HepG2 (cell line): ENCODE results near the gene SEPTIN3. TPM values are rescaled to one million over a fixed set of nuclear protein-coding genes. Genes with fewer than 3 reads are reported as not detected.

Experiments
- ATAC-seq: fragments of 200-7000 bp; cut with Tn5 transposase; 3 replicates; pipeline ENCODE4 v1.9.1; 2020; ENCODE audit warnings: mild to moderate bottlenecking, moderate library complexity
- BruUV-seq: library from RNA; stranded (reverse); fragments of 400-500 nt; replicated peaks from 2 replicates; lab custom pipeline; 2021; lab: Mats Ljungman, UMichigan
- CTCF ChIA-PET: fragments of 300-600 bp; formaldehyde crosslinking; extraction: SDS; loops from one replicate; lab custom pipeline; 2021; ENCODE audit warnings: low total read pairs, inconsistent platforms, low intra/inter-chr PET ratio; lab: Yijun Ruan, JAX
- POLR2A ChIA-PET: fragments of 350-600 bp; sonication (Branson Sonifier 250); formaldehyde crosslinking; loops from one replicate; lab custom pipeline; 2020; ENCODE audit warnings: antibody characterized with exemption, inconsistent platforms; lab: Yijun Ruan, JAX
- DNase-seq: peaks from one replicate; pipeline ENCODE4 v3.0.0-alpha.2; 2015; ENCODE audit warnings: low spot score
- FAIRE-seq: peaks from 3 replicates; lab custom pipeline; 2011; peaks lifted over from hg19 to GRCh38; lab: Jason Lieb, UNC
- H2AFZ ChIP-seq: one replicate; pipeline ENCODE4 v1.6.1; 2011; ENCODE audit warnings: low read length, inconsistent platforms
- H3K27ac ChIP-seq: fragments of 300-600 bp; 3 replicates; pipeline ENCODE4 v1.8.0; 2011; ENCODE audit warnings: mixed run types, mild to moderate bottlenecking, mixed read lengths, low read length, inconsistent platforms; ENCODE audit not compliant: insufficient read depth; ENCODE audit errors: extremely low read length
- H3K27me3 ChIP-seq, 2 experiments: fragments of 200-600 bp in 1 of 2; 2 replicates in 1 of 2; 3 replicates in 1 of 2; pipeline versions ENCODE4 v1.6.0 to v1.8.0; 2011; ENCODE audit warnings: low read length in 2 of 2, mild to moderate bottlenecking in 2 of 2, moderate library complexity in 2 of 2, inconsistent platforms in 1 of 2; ENCODE audit not compliant: insufficient read depth in 2 of 2, control insufficient read depth in 1 of 2
- H3K36me3 ChIP-seq, 2 experiments: fragments of 200-600 bp in 1 of 2; replicated peaks in 1 of 2; 2 replicates in 1 of 2; 3 replicates in 1 of 2; pipeline versions ENCODE4 v1.5.1 to v1.8.0; 2011; ENCODE audit warnings: low read length in 2 of 2, inconsistent platforms in 1 of 2; ENCODE audit not compliant: insufficient read depth in 2 of 2, control insufficient read depth in 1 of 2
- H3K4me1 ChIP-seq: 2 replicates; pipeline ENCODE4 v1.5.1; 2012; ENCODE audit warnings: low read length, inconsistent platforms; ENCODE audit not compliant: insufficient read depth
- H3K4me2 ChIP-seq: 2 replicates; pipeline ENCODE4 v1.6.0; 2011; ENCODE audit warnings: low read depth, low read length, inconsistent platforms
- H3K4me3 ChIP-seq, 3 experiments: fragments of 200-600 bp in 1 of 3; sonication (generic), shearing (Covaris generic) in 1 of 3; replicated peaks in 1 of 3; 2 replicates each; pipeline ENCODE4 v1.5.1; 2011 to 2016; ENCODE audit warnings: low read length in 3 of 3, inconsistent platforms in 2 of 3, low read depth in 2 of 3, mild to moderate bottlenecking in 2 of 3, control low read depth in 1 of 3, mixed read lengths in 1 of 3; ENCODE audit not compliant: insufficient read depth in 1 of 3
- H3K79me2 ChIP-seq: one replicate; pipeline ENCODE4 v1.6.1; 2011; ENCODE audit warnings: low read length, inconsistent platforms; ENCODE audit not compliant: insufficient read depth
- H3K9ac ChIP-seq: 2 replicates; pipeline ENCODE4 v1.6.0; 2011; ENCODE audit warnings: mild to moderate bottlenecking, low read depth, low read length, inconsistent platforms; ENCODE audit not compliant: insufficient read depth
- H3K9me3 ChIP-seq: 2 replicates; pipeline ENCODE4 v1.5.1; 2012; ENCODE audit warnings: mild to moderate bottlenecking, low read length
- H4K20me1 ChIP-seq: 2 replicates; pipeline ENCODE4 v1.6.0; 2011; ENCODE audit warnings: inconsistent platforms, mild to moderate bottlenecking, low read length, moderate library complexity; ENCODE audit not compliant: insufficient read depth
- GABPB1 ChIP-seq: IDR thresholded peaks from 2 replicates; pipeline ENCODE4 v1.6.1; 2016; ENCODE audit warnings: mild to moderate bottlenecking, missing genetic modification reagents, moderate library complexity, missing compliant biosample characterization
- GLI4 ChIP-seq: sonication (generic); formaldehyde crosslinking; IDR thresholded peaks from 2 replicates; pipeline ENCODE4 v1.5.1; 2020; ENCODE audit warnings: missing genetic modification reagents, mild to moderate bottlenecking, moderate library complexity, borderline replicate concordance
- NFKBIZ ChIP-seq: IDR thresholded peaks from 2 replicates; pipeline ENCODE4 v1.6.1; 2018; ENCODE audit warnings: missing genetic modification reagents, missing compliant biosample characterization
- NONO ChIP-seq, 2 experiments: fragments of 450-650 bp in 1 of 2; sonication (generic) in 1 of 2; formaldehyde crosslinking in 1 of 2; IDR thresholded peaks in 1 of 2; conservative IDR thresholded peaks in 1 of 2; 2 replicates each; pipeline versions ENCODE4 v1.6.1 to v1.8.0; 2017 to 2022; ENCODE audit warnings: mild to moderate bottlenecking in 1 of 2, missing genetic modification reagents in 1 of 2, moderate library complexity in 1 of 2
- SP4 ChIP-seq: sonication (generic); formaldehyde crosslinking; IDR thresholded peaks from 2 replicates; pipeline ENCODE4 v1.8.1; 2023; ENCODE audit warnings: mild to moderate bottlenecking, missing genetic modification reagents
- STAT5B ChIP-seq: sonication (generic); formaldehyde crosslinking; IDR thresholded peaks from 2 replicates; pipeline ENCODE4 v1.4.0; 2020; ENCODE audit warnings: missing genetic modification reagents
- ZNF510 ChIP-seq: sonication (generic); formaldehyde crosslinking; IDR thresholded peaks from 2 replicates; pipeline ENCODE4 v1.4.0; 2020; ENCODE audit warnings: low read depth, mild to moderate bottlenecking, missing genetic modification reagents
- ZNF547 ChIP-seq: sonication (generic); formaldehyde crosslinking; IDR thresholded peaks from 2 replicates; pipeline ENCODE4 v1.5.1; 2020; ENCODE audit warnings: mild to moderate bottlenecking, missing genetic modification reagents
- ZNF660 ChIP-seq: sonication (generic); formaldehyde crosslinking; IDR thresholded peaks from 2 replicates; pipeline ENCODE4 v1.5.1; 2020; ENCODE audit warnings: mild to moderate bottlenecking, low read depth, missing genetic modification reagents, borderline replicate concordance
- ZNF678 ChIP-seq: sonication (generic); formaldehyde crosslinking; IDR thresholded peaks from 2 replicates; pipeline ENCODE4 v1.4.0; 2020; ENCODE audit warnings: mild to moderate bottlenecking, missing genetic modification reagents
- WGBS: methylation state at CpG from one replicate; pipeline ENCODE4 v1.1.6; 2017; ENCODE audit warnings: low lambda C conversion rate; 5-methylcytosine and 5-hydroxymethylcytosine counted together
- in situ Hi-C: cut with HindIII; loops from 2 replicates; pipeline ENCODE4 v1.10.0; 2017; ENCODE audit warnings: low pct_unique_long_range_greater_than_20kb; ENCODE audit not compliant: extremely low pct_ligation_motif_present
- intact Hi-C: fragments of 100-400 bp; cut with micrococcal nuclease; formaldehyde crosslinking; loops from one replicate; pipeline ENCODE4 v1.10.0; 2022; ENCODE audit not compliant: unreplicated experiment
- polyA plus RNA-seq, 8 experiments: library from polyadenylated mRNA; depleted of rRNA in 3 of 8; stranded (reverse) in 7 of 8; unstranded in 1 of 8; fragments of >200 nt; fragmentation: Illumina TruSeq in 4 of 8; extraction: Trizol in 4 of 8; gene quantifications; 2 replicates each; pipeline versions ENCODE4 v1.2.1 to v1.2.3, GENCODE V29; 2011 to 2016; ENCODE audit warnings: low read depth in 4 of 8, missing spikeins in 1 of 8, mixed read lengths in 1 of 8; ENCODE audit not compliant: insufficient read depth in 1 of 8
- total RNA-seq, 5 experiments: library from RNA; depleted of rRNA; stranded (reverse); fragments of >200 nt; fragmentation: Illumina TruSeq; extraction: Trizol; gene quantifications; 2 replicates each; pipeline ENCODE4 v1.2.3, GENCODE V29; 2016; ENCODE audit warnings: low read depth in 1 of 5
- TF ChIP-seq, protein P1 (sequence below): sonication (generic); formaldehyde crosslinking; IDR thresholded peaks from 2 replicates; pipeline ENCODE4 v1.4.0; 2020; ENCODE audit warnings: mild to moderate bottlenecking, low read depth, missing genetic modification reagents
- TF ChIP-seq, protein P2 (sequence below): sonication (generic); formaldehyde crosslinking; IDR thresholded peaks from 2 replicates; pipeline ENCODE4 v1.4.0; 2020; ENCODE audit warnings: missing genetic modification reagents, low read depth, mild to moderate bottlenecking, borderline replicate concordance
- TF ChIP-seq, protein P3 (sequence below): sonication (generic); formaldehyde crosslinking; IDR thresholded peaks from 2 replicates; pipeline ENCODE4 v1.5.1; 2020; ENCODE audit warnings: missing genetic modification reagents, mild to moderate bottlenecking, borderline replicate concordance

Gene SEPTIN3
- total and polyA plus RNA-seq, 2 of the 13 experiments (the other 11 are each of a cell fraction or from before 2014, with no cell fraction given), result 0.04 TPM; not detected in 1

DNA sequence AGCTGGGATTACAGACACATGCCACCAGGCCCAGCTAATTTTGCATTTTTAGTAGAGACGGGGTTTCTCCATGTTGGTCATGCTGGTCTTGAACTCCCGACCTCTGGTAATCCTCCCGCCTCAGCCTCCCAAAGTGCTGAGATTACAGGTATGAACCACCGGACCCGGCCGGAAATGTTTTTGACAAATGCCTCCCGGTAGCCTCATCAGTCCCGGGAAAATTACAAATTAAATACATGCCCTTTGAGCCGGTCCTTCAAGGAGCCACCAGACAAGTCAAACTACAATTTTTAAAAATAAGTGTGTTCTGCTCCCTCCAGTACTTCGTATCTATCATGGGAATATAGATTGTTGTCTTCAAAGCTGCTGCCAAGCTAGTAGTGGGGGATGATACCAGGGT lies 46.9 kb downstream of the SEPTIN3 start:
- peaks cover 2 to 28% of the 10 kb centered on the region in 2 experiments; a peak in 2 of 5 replicates for H3K27me3 ChIP-seq
- ChIA-PET POLR2A (no interaction called here), CTCF (no interaction called here)
- no TSS peak for BruUV-seq
- FAIRE-seq (no peak), DNase-seq (no peak), ATAC-seq (no peak)
- intact Hi-C loops, result no loop called here
- 11% methylated on average over 10 of the region's 10 CpGs for WGBS
- H3K4me1 ChIP-seq, result no peaks in the 10 kb centered on the region
- no peak overlapping the region for H3K4me3 ChIP-seq
- H3K9me3 ChIP-seq, result no peaks in the 10 kb centered on the region
- H3K79me2 ChIP-seq, result no peaks in the 10 kb centered on the region
- H3K4me2 ChIP-seq, result no peak overlapping the region
- TF ChIP-seq GABPB1 (CRISPR knock-in tag) (no peak), GLI4 (CRISPR knock-in tag) (no peak), NONO (IDR thresholded peaks at IDR 0.05) (no peak), NONO (CRISPR knock-in tag; conservative IDR thresholded peaks at IDR 0.05) (no peak), ZNF660 (CRISPR knock-in tag) (no peak), STAT5B (CRISPR knock-in tag) (no peak)
- TF ChIP-seq, protein P1, sequence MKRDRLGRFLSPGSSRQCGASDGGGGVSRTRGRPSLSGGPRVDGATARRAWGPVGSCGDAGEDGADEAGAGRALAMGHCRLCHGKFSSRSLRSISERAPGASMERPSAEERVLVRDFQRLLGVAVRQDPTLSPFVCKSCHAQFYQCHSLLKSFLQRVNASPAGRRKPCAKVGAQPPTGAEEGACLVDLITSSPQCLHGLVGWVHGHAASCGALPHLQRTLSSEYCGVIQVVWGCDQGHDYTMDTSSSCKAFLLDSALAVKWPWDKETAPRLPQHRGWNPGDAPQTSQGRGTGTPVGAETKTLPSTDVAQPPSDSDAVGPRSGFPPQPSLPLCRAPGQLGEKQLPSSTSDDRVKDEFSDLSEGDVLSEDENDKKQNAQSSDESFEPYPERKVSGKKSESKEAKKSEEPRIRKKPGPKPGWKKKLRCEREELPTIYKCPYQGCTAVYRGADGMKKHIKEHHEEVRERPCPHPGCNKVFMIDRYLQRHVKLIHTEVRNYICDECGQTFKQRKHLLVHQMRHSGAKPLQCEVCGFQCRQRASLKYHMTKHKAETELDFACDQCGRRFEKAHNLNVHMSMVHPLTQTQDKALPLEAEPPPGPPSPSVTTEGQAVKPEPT (CRISPR knock-in tag), result no peak
- no peaks in the 10 kb centered on the region for H3K36me3 ChIP-seq
- H2AFZ ChIP-seq, result no peak overlapping the region
- H4K20me1 ChIP-seq, result no peaks in the 10 kb centered on the region
- no peak overlapping the region for H3K9ac ChIP-seq
- in situ Hi-C loops, result no loop called here
- no peak overlapping the region for H3K27ac ChIP-seq

DNA sequence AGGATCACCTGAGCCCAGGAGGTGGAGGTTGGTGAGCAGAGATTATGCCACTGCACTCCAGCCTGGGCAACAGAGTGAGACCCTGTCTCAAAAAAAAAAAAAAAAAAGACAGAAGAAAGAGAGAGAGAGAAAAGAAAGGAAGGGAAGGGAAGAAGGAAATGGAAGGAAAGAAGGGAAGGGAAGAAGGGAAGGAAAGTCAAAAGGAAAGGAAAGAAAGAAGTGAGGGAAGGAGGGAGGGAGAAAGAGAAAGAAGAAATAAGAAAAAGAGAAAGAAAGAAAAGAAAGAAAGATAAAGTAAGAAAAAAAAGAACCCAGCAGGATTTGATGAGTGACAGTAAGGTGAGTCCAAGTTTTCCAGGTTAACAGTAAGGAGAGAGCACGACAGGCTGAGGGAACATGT lies 49.0 kb downstream of the SEPTIN3 start:
- no peak for ATAC-seq
- no peaks in the 10 kb centered on the region for H3K9me3 ChIP-seq
- no peak overlapping the region for H3K9ac ChIP-seq
- H3K4me1 ChIP-seq, result no peaks in the 10 kb centered on the region
- H4K20me1 ChIP-seq, result no peaks in the 10 kb centered on the region
- ChIA-PET POLR2A (no interaction called here), CTCF (no interaction called here)
- in situ Hi-C loops (no loop called here), intact Hi-C loops (no loop called here)
- no peak for FAIRE-seq
- no TSS peak for BruUV-seq
- peaks cover 2 to 28% of the 10 kb centered on the region in 2 experiments; a peak in 2 of 5 replicates for H3K27me3 ChIP-seq
- no peaks in the 10 kb centered on the region for H3K36me3 ChIP-seq
- WGBS, result 17% methylated on average over 1 of the region's 1 CpG
- H3K79me2 ChIP-seq, result no peaks in the 10 kb centered on the region
- H3K4me3 ChIP-seq, result no peak overlapping the region
- no peak overlapping the region for H3K27ac ChIP-seq
- H3K4me2 ChIP-seq, result no peak overlapping the region
- no peak for DNase-seq
- H2AFZ ChIP-seq, result no peak overlapping the region
- TF ChIP-seq SP4 (CRISPR knock-in tag), result no peak
- no peak for TF ChIP-seq ZNF510 (CRISPR knock-in tag)
- TF ChIP-seq ZNF547 (CRISPR knock-in tag), result no peak
- TF ChIP-seq, protein P2, sequence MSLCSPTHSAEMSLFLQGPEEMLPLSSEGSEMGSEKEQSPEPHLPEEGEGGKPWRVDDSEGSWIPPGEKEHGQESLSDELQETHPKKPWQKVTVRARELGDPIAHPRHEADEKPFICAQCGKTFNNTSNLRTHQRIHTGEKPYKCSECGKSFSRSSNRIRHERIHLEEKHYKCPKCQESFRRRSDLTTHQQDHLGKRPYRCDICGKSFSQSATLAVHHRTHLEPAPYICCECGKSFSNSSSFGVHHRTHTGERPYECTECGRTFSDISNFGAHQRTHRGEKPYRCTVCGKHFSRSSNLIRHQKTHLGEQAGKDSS (CRISPR knock-in tag), result no peak
- TF ChIP-seq, protein P3, sequence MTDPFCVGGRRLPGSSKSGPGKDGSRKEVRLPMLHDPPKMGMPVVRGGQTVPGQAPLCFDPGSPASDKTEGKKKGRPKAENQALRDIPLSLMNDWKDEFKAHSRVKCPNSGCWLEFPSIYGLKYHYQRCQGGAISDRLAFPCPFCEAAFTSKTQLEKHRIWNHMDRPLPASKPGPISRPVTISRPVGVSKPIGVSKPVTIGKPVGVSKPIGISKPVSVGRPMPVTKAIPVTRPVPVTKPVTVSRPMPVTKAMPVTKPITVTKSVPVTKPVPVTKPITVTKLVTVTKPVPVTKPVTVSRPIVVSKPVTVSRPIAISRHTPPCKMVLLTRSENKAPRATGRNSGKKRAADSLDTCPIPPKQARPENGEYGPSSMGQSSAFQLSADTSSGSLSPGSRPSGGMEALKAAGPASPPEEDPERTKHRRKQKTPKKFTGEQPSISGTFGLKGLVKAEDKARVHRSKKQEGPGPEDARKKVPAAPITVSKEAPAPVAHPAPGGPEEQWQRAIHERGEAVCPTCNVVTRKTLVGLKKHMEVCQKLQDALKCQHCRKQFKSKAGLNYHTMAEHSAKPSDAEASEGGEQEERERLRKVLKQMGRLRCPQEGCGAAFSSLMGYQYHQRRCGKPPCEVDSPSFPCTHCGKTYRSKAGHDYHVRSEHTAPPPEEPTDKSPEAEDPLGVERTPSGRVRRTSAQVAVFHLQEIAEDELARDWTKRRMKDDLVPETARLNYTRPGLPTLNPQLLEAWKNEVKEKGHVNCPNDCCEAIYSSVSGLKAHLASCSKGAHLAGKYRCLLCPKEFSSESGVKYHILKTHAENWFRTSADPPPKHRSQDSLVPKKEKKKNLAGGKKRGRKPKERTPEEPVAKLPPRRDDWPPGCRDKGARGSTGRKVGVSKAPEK (CRISPR knock-in tag), result no peak
- TF ChIP-seq NFKBIZ (CRISPR knock-in tag), result no peak
- TF ChIP-seq ZNF678, result no peak
